Neural cell (in vitro differentiated cells): ENCODE results near the gene TSPO2. TPM values are rescaled to one million over a fixed set of nuclear protein-coding genes. Genes with fewer than 3 reads are reported as not detected.

Source experiments
- H2AFZ ChIP-seq: fragments of 200-600, 300-800 bp; sonication (generic), shearing (Covaris generic); 2 replicates; pipeline ENCODE4 v1.6.0; 2014; ENCODE audit warnings: low read depth, mild to moderate bottlenecking, antibody characterized with exemption, low read length, moderate library complexity
- H3F3A ChIP-seq: fragments of 200-600 bp; shearing (Covaris generic); 2 replicates; pipeline ENCODE4 v1.6.1; 2016; ENCODE audit warnings: mild to moderate bottlenecking, moderate library complexity, mixed read lengths, antibody characterized with exemption, low read length; ENCODE audit not compliant: insufficient read depth, poor library complexity, severe bottlenecking
- H3K27ac ChIP-seq: fragments of 200-600, 300-800 bp; sonication (generic), shearing (Covaris generic); 2 replicates; pipeline ENCODE4 v1.5.1; 2014; ENCODE audit warnings: mild to moderate bottlenecking, low read length, moderate library complexity
- H3K27me3 ChIP-seq: fragments of 300-800, 200-600 bp; sonication (generic), shearing (Covaris generic); 2 replicates; pipeline ENCODE4 v1.6.0; 2014; ENCODE audit warnings: mild to moderate bottlenecking, low read depth, low read length, moderate library complexity; ENCODE audit not compliant: insufficient read depth
- H3K36me3 ChIP-seq: fragments of 300-800, 200-600 bp; sonication (generic), shearing (Covaris generic); 2 replicates; pipeline ENCODE4 v1.5.1; 2014; ENCODE audit warnings: mild to moderate bottlenecking, antibody characterized with exemption, low read length, moderate library complexity; ENCODE audit not compliant: insufficient read depth
- H3K4me2 ChIP-seq: fragments of 300-800, 200-600 bp; sonication (generic), shearing (Covaris generic); 2 replicates; pipeline ENCODE4 v1.6.0; 2014; ENCODE audit warnings: mild to moderate bottlenecking, low read length
- H3K4me3 ChIP-seq: fragments of 300-800, 200-600 bp; sonication (generic), shearing (Covaris generic); 2 replicates; pipeline ENCODE4 v1.5.1; 2014; ENCODE audit warnings: mild to moderate bottlenecking, low read length, moderate library complexity
- H3K79me2 ChIP-seq: fragments of 200-600 bp; shearing (Covaris generic); replicated peaks from 2 replicates; pipeline ENCODE4 v1.6.0; 2014; ENCODE audit warnings: mild to moderate bottlenecking, low read length, moderate library complexity; ENCODE audit not compliant: insufficient read depth
- H3K9ac ChIP-seq: fragments of 300-800, 200-600 bp; sonication (generic), shearing (Covaris generic); 2 replicates; pipeline ENCODE4 v1.6.1; 2016; ENCODE audit warnings: mild to moderate bottlenecking, low read length, mixed read lengths
- H3K9me2 ChIP-seq: fragments of 200-600 bp; shearing (Covaris generic); 2 replicates; pipeline ENCODE4 v1.6.1; 2016; ENCODE audit warnings: mild to moderate bottlenecking, low read length, mixed read lengths; ENCODE audit not compliant: insufficient read depth
- H3K9me3 ChIP-seq: fragments of 200-600, 300-800 bp; sonication (generic), shearing (Covaris generic); 2 replicates; pipeline ENCODE4 v1.6.1; 2016; ENCODE audit warnings: mild to moderate bottlenecking, mixed run types, low read length, moderate library complexity, mixed read lengths
- H4K20me1 ChIP-seq: fragments of 200-600 bp; shearing (Covaris generic); 2 replicates; pipeline ENCODE4 v1.6.1; 2016; ENCODE audit warnings: mild to moderate bottlenecking, mixed run types; ENCODE audit not compliant: insufficient read depth
- EP300 ChIP-seq: fragments of 450-650 bp; conservative IDR thresholded peaks from 2 replicates; pipeline ENCODE4 v1.6.1; 2014; ENCODE audit warnings: antibody characterized with exemption, mild to moderate bottlenecking, moderate library complexity; ENCODE audit not compliant: poor library complexity, severe bottlenecking
- EZH2 ChIP-seq: fragments of 200-600, 300-800 bp; shearing (Covaris generic), sonication (generic); IDR thresholded peaks from 2 replicates; pipeline ENCODE4 v1.6.1; 2014; ENCODE audit warnings: antibody characterized with exemption, low read length, borderline replicate concordance, mild to moderate bottlenecking; ENCODE audit not compliant: insufficient read depth, poor library complexity, severe bottlenecking
- MXI1 ChIP-seq: fragments of 450-650 bp; conservative IDR thresholded peaks from 2 replicates; pipeline ENCODE4 v1.6.1; 2014; ENCODE audit warnings: antibody characterized with exemption, mild to moderate bottlenecking; ENCODE audit not compliant: poor library complexity, severe bottlenecking
- POLR2AphosphoS5 ChIP-seq: IDR thresholded peaks from 2 replicates; pipeline ENCODE4 v1.6.1; 2012
- RAD21 ChIP-seq: fragments of 450-650 bp; conservative IDR thresholded peaks from 2 replicates; pipeline ENCODE4 v1.6.1; 2014; ENCODE audit warnings: antibody characterized with exemption, mild to moderate bottlenecking, moderate library complexity
- SMC3 ChIP-seq: fragments of 450-650 bp; conservative IDR thresholded peaks from 2 replicates; pipeline ENCODE4 v1.6.1; 2014; ENCODE audit warnings: antibody characterized with exemption, mild to moderate bottlenecking, moderate library complexity; ENCODE audit not compliant: poor library complexity
- TAF1 ChIP-seq: IDR thresholded peaks from 2 replicates; pipeline ENCODE4 v1.6.1; 2012; ENCODE audit warnings: low read depth
- polyA plus RNA-seq: library from polyadenylated mRNA; depleted of rRNA; stranded (reverse); fragments of >200 nt; gene quantifications from 2 replicates; pipeline ENCODE4 v1.2.3, GENCODE V29; 2014
- TF ChIP-seq, protein P1 (sequence below): IDR thresholded peaks from 2 replicates; pipeline ENCODE4 v1.6.1; 2012; ENCODE audit warnings: borderline replicate concordance
- TF ChIP-seq, protein P2 (sequence below): fragments of 450-650 bp; IDR thresholded peaks from 2 replicates; pipeline ENCODE4 v1.5.1; 2014; ENCODE audit warnings: antibody characterized with exemption, mild to moderate bottlenecking, moderate library complexity; ENCODE audit not compliant: poor library complexity, severe bottlenecking

Gene TSPO2
- polyA plus RNA-seq, 1 donor from 2014 or later = not detected

DNA sequence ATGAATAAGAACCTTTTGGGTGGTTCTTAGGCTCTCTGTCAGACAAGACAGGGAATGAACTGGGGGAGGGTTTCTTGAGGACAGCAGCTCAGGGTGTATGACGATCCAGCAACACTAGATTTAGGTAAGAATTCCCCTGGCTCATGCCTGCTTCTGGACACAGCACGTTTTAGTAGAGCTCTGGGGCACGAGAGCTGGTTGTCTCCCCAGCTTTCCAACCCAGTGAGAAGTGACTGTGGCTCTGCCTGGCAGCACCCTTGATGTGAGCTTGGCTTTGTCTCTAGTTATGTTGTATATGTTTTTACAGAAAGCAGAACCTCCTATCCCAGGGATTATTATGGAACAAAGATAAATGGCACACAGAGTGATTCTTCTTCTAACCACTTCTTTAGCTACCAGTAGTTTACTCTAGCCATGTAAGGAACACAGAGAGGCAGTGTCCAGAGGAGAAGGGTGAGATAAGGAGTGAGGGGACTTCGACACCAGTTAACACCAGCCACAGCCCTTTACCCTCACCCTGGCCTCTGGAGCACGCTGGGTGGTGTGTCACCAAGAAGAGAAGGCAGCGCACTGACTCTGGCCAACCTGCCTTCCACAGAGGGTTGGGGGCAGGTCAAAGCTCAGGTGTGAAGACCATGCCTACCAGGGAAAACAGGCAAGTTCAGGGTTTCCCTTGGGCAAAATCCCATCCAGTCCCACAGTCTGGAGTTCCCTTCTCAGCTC, 14.7 kb downstream of the TSPO2 start:
- Histone ChIP-seq H4K20me1 (no peaks in the 10 kb centered on the region), H3K79me2 (no peaks in the 10 kb centered on the region), H3K9me3 (no peaks in the 10 kb centered on the region), H3K9me2 (no peaks in the 10 kb centered on the region), H3K4me3 (no peak overlapping the region), H3K4me2 (no peak overlapping the region), H3F3A (no peaks in the 10 kb centered on the region), H3K27ac (no peak overlapping the region), H2AFZ (no peak overlapping the region), H3K27me3 (no peaks in the 10 kb centered on the region), H3K9ac (no peak overlapping the region), H3K36me3 (no peaks in the 10 kb centered on the region)
- TF ChIP-seq TAF1 (no peak), RAD21 (no peak), MXI1 (no peak), SMC3 (no peak), EZH2 (no peak), EP300 (no peak), POLR2AphosphoS5 (no peak)
- TF ChIP-seq, protein P1, sequence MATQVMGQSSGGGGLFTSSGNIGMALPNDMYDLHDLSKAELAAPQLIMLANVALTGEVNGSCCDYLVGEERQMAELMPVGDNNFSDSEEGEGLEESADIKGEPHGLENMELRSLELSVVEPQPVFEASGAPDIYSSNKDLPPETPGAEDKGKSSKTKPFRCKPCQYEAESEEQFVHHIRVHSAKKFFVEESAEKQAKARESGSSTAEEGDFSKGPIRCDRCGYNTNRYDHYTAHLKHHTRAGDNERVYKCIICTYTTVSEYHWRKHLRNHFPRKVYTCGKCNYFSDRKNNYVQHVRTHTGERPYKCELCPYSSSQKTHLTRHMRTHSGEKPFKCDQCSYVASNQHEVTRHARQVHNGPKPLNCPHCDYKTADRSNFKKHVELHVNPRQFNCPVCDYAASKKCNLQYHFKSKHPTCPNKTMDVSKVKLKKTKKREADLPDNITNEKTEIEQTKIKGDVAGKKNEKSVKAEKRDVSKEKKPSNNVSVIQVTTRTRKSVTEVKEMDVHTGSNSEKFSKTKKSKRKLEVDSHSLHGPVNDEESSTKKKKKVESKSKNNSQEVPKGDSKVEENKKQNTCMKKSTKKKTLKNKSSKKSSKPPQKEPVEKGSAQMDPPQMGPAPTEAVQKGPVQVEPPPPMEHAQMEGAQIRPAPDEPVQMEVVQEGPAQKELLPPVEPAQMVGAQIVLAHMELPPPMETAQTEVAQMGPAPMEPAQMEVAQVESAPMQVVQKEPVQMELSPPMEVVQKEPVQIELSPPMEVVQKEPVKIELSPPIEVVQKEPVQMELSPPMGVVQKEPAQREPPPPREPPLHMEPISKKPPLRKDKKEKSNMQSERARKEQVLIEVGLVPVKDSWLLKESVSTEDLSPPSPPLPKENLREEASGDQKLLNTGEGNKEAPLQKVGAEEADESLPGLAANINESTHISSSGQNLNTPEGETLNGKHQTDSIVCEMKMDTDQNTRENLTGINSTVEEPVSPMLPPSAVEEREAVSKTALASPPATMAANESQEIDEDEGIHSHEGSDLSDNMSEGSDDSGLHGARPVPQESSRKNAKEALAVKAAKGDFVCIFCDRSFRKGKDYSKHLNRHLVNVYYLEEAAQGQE = no peak
- TF ChIP-seq, protein P2, sequence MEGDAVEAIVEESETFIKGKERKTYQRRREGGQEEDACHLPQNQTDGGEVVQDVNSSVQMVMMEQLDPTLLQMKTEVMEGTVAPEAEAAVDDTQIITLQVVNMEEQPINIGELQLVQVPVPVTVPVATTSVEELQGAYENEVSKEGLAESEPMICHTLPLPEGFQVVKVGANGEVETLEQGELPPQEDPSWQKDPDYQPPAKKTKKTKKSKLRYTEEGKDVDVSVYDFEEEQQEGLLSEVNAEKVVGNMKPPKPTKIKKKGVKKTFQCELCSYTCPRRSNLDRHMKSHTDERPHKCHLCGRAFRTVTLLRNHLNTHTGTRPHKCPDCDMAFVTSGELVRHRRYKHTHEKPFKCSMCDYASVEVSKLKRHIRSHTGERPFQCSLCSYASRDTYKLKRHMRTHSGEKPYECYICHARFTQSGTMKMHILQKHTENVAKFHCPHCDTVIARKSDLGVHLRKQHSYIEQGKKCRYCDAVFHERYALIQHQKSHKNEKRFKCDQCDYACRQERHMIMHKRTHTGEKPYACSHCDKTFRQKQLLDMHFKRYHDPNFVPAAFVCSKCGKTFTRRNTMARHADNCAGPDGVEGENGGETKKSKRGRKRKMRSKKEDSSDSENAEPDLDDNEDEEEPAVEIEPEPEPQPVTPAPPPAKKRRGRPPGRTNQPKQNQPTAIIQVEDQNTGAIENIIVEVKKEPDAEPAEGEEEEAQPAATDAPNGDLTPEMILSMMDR = no peak

DNA sequence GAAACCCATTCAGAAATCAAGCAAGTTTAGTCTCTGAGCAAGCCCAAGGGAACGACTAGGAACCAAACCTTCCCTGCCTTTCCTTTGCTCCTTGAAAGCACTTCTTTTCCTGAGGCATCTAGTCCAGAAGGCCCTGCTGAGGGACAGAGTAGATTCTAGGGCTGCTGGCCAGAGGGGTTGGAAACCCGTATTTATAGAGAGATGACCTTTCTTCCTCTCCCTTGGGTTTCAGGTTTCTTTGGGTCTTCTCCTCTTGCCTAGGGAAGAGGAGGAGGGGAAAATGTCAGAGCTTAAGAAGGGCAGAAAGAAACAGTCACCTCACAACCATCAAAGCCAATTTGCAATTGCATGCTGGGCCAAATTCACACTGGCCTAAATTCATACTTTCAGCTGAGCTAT, 16.5 kb downstream of the TSPO2 start:
- no peaks in the 10 kb centered on the region for H3K79me2 ChIP-seq
- H3K27ac ChIP-seq = no peak overlapping the region
- no peak for TF ChIP-seq SMC3
- TF ChIP-seq EP300 = no peak
- no peak for TF ChIP-seq MXI1
- TF ChIP-seq, protein P1 = no peak
- no peak for TF ChIP-seq EZH2
- no peak overlapping the region for H3K4me3 ChIP-seq
- no peaks in the 10 kb centered on the region for H3K9me2 ChIP-seq
- no peak overlapping the region for H3K4me2 ChIP-seq
- H3F3A ChIP-seq = no peaks in the 10 kb centered on the region
- H3K9me3 ChIP-seq = no peaks in the 10 kb centered on the region
- H3K9ac ChIP-seq = no peak overlapping the region
- H2AFZ ChIP-seq = no peak overlapping the region
- no peaks in the 10 kb centered on the region for H3K36me3 ChIP-seq
- no peaks in the 10 kb centered on the region for H4K20me1 ChIP-seq
- no peaks in the 10 kb centered on the region for H3K27me3 ChIP-seq
